OCI-LY1 (cell line): ENCODE data around the gene COQ9.

Experiments
- H2AFZ ChIP-seq: fragments of 200-600 bp; sonication (generic), shearing (Covaris generic); 2 replicates; pipeline ENCODE4 v1.6.0; 2014; ENCODE audit warnings: antibody characterized with exemption, mild to moderate bottlenecking, low read length
- H3F3A ChIP-seq: fragments of 200-600 bp; sonication (generic), shearing (Covaris generic); 2 replicates; pipeline ENCODE4 v1.6.0; 2014; ENCODE audit warnings: mild to moderate bottlenecking, antibody characterized with exemption, low read length, moderate library complexity; ENCODE audit not compliant: insufficient read depth
- H3K27ac ChIP-seq: fragments of 200-600 bp; sonication (generic); 2 replicates; pipeline ENCODE4 v1.5.1; 2014; ENCODE audit warnings: low read length, mixed run types, mild to moderate bottlenecking, low read depth; ENCODE audit not compliant: poor library complexity, severe bottlenecking
- H3K27me3 ChIP-seq: fragments of 200-600 bp; sonication (generic); 2 replicates; pipeline ENCODE4 v1.6.0; 2014; ENCODE audit warnings: antibody characterized with exemption, mild to moderate bottlenecking, low read length, moderate library complexity; ENCODE audit not compliant: insufficient read depth
- H3K36me3 ChIP-seq: fragments of 200-600 bp; sonication (generic); 2 replicates; pipeline ENCODE4 v1.6.1; 2014; ENCODE audit warnings: mild to moderate bottlenecking, antibody characterized with exemption, low read length, moderate library complexity, mixed read lengths; ENCODE audit not compliant: insufficient read depth
- H3K4me1 ChIP-seq: fragments of 200-600 bp; sonication (generic); 2 replicates; pipeline ENCODE4 v1.5.1; 2014; ENCODE audit warnings: mild to moderate bottlenecking, low read length, moderate library complexity; ENCODE audit not compliant: insufficient read depth, severe bottlenecking
- H3K4me2 ChIP-seq: fragments of 200-600 bp; sonication (generic), shearing (Covaris generic); 2 replicates; pipeline ENCODE4 v1.6.1; 2014; ENCODE audit warnings: low read length
- H3K4me3 ChIP-seq: fragments of 200-600 bp; sonication (generic); 2 replicates; pipeline ENCODE4 v1.5.1; 2014; ENCODE audit warnings: low read length, low read depth, mild to moderate bottlenecking, mixed read lengths; ENCODE audit not compliant: poor library complexity, severe bottlenecking
- H3K79me2 ChIP-seq: fragments of 200-600 bp; shearing (Covaris generic); 2 replicates; pipeline ENCODE4 v1.6.1; 2016; ENCODE audit warnings: mixed run types, low read length, mixed read lengths; ENCODE audit not compliant: insufficient read depth
- H3K9ac ChIP-seq: fragments of 200-600 bp; sonication (generic), shearing (Covaris generic); 2 replicates; pipeline ENCODE4 v1.6.1; 2014; ENCODE audit warnings: mild to moderate bottlenecking, low read length, mixed read lengths
- H3K9me2 ChIP-seq: fragments of 200-600 bp; sonication (generic), shearing (Covaris generic); 2 replicates; pipeline ENCODE4 v1.6.1; 2014; ENCODE audit warnings: low read depth, mild to moderate bottlenecking, low read length, mixed read lengths
- H3K9me3 ChIP-seq: fragments of 200-600 bp; shearing (Covaris generic); 2 replicates; pipeline ENCODE4 v1.6.1; 2014; ENCODE audit warnings: low read length, mixed read lengths
- H4K20me1 ChIP-seq: fragments of 200-600 bp; sonication (generic), shearing (Covaris generic); 2 replicates; pipeline ENCODE4 v1.6.0; 2016; ENCODE audit warnings: mild to moderate bottlenecking, low read length; ENCODE audit not compliant: insufficient read depth
- CTCF ChIP-seq: fragments of 200-600 bp; sonication (generic), shearing (Covaris generic); IDR thresholded peaks from 2 replicates; pipeline ENCODE4 v1.5.1; 2017; ENCODE audit warnings: mild to moderate bottlenecking, antibody characterized with exemption, low read length, moderate library complexity, mixed read lengths
- EZH2 ChIP-seq: fragments of 200-600 bp; sonication (generic), shearing (Covaris generic); IDR thresholded peaks from 2 replicates; pipeline ENCODE4 v1.8.0; 2017; ENCODE audit warnings: borderline replicate concordance, mixed run types, mild to moderate bottlenecking, antibody characterized with exemption, low read length, moderate library complexity, mixed read lengths

Gene COQ9

GRCh38 chr16:57430955-57431354 is 16.3 kb upstream of the COQ9 start:
- H3K27me3 ChIP-seq, result no peaks in the 10 kb centered on the region
- no peaks in the 10 kb centered on the region for H3K9me2 ChIP-seq
- H3K4me3 ChIP-seq, result no peak overlapping the region
- H3F3A ChIP-seq, result no peaks in the 10 kb centered on the region
- H3K9ac ChIP-seq, result no peak overlapping the region
- no peaks in the 10 kb centered on the region for H4K20me1 ChIP-seq
- H3K27ac ChIP-seq, result no peak overlapping the region
- TF ChIP-seq CTCF, result no peak
- TF ChIP-seq EZH2, result no peak
- peaks cover 91% of the 10 kb centered on the region for H3K36me3 ChIP-seq
- H3K4me1 ChIP-seq, result no peaks in the 10 kb centered on the region
- no peaks in the 10 kb centered on the region for H3K79me2 ChIP-seq
- no peak overlapping the region for H2AFZ ChIP-seq
- H3K4me2 ChIP-seq, result no peak overlapping the region
- H3K9me3 ChIP-seq, result no peaks in the 10 kb centered on the region

GRCh38 chr16:57432505-57432904 is 14.8 kb upstream of the COQ9 start:
- no peaks in the 10 kb centered on the region for H3K79me2 ChIP-seq
- H3K4me2 ChIP-seq, result no peak overlapping the region
- no peaks in the 10 kb centered on the region for H3F3A ChIP-seq
- no peaks in the 10 kb centered on the region for H3K4me1 ChIP-seq
- H3K9me2 ChIP-seq, result no peaks in the 10 kb centered on the region
- H4K20me1 ChIP-seq, result no peaks in the 10 kb centered on the region
- no peak overlapping the region for H3K9ac ChIP-seq
- no peak overlapping the region for H2AFZ ChIP-seq
- no peaks in the 10 kb centered on the region for H3K27me3 ChIP-seq
- no peak overlapping the region for H3K27ac ChIP-seq
- no peak overlapping the region for H3K4me3 ChIP-seq
- H3K9me3 ChIP-seq, result no peaks in the 10 kb centered on the region
- TF ChIP-seq EZH2 (no peak), CTCF (no peak)
- H3K36me3 ChIP-seq, result peaks cover 91% of the 10 kb centered on the region

GRCh38 chr16:57432989-57433388 is 14.3 kb upstream of the COQ9 start:
- H4K20me1 ChIP-seq, result no peaks in the 10 kb centered on the region
- no peak overlapping the region for H3K4me2 ChIP-seq
- no peaks in the 10 kb centered on the region for H3K9me2 ChIP-seq
- no peak overlapping the region for H3K9ac ChIP-seq
- H3K4me3 ChIP-seq, result no peak overlapping the region
- no peak overlapping the region for H3K27ac ChIP-seq
- H3K4me1 ChIP-seq, result no peaks in the 10 kb centered on the region
- TF ChIP-seq CTCF (no peak), EZH2 (no peak)
- no peaks in the 10 kb centered on the region for H3F3A ChIP-seq
- H3K27me3 ChIP-seq, result no peaks in the 10 kb centered on the region
- no peaks in the 10 kb centered on the region for H3K79me2 ChIP-seq
- no peaks in the 10 kb centered on the region for H3K9me3 ChIP-seq
- H3K36me3 ChIP-seq, result peaks cover 91% of the 10 kb centered on the region
- H2AFZ ChIP-seq, result no peak overlapping the region
